Islet precursor cell (in vitro differentiated cells): ENCODE results near the gene GLIS2.

Source experiments
- DNase-seq: peaks from one replicate; pipeline ENCODE4 v3.0.0-alpha.2; 2018

GLIS2 gene

GRCh38 chr16:4385789-4386450, 70.1 kb downstream of the GLIS2 start:
- DNase-seq = peak; percentile 47

DNA sequence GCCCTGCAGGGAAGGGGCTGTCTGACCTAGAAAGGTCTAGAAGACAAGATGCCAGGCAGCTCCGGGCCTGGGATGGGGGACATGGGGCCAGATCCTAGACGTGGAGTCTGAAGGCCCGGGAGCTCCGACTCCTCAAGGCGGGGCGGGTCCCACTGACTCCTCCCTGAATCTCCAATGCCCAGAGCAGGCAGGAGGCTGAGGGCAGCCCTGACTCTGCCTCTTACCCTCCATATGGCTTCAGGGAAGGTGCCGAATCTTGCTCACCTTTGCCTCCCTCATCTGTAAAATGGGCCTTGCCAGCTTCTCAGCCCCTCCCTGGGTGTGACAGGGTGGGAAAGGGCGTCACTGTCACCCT, 70.6 kb downstream of the GLIS2 start:
- peak; percentile 56 for DNase-seq

DNA sequence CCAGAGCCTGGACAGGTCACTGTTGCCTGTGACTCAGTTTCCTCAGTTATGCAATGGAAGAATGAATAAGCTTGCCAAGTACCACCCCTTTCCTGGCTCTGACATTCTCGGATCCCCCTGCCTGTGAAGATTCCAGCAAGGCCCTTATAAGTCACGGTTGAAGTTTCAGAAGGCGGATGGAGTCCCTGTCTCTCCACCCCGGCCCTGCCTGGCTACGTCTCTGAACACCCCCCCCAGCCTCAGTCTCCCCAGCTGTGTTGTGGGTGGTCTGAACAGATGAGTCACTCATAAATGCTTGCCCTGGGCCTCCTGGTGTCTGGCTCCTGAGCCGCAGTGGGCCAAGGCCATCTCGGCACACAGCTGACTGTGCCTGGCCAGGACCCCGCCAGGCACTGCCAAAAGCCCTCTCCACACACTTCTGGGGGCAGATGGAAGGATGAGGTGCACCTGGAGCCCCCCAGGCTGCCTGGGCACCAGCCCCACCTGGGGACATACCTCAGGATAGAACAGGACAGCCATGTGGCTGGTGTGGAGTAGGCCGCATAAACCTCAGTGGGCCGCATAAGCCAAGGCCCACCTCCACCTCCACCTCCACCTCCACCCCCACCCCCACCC, 71.2 kb downstream of the GLIS2 start:
- peak; percentile 53 for DNase-seq

DNA sequence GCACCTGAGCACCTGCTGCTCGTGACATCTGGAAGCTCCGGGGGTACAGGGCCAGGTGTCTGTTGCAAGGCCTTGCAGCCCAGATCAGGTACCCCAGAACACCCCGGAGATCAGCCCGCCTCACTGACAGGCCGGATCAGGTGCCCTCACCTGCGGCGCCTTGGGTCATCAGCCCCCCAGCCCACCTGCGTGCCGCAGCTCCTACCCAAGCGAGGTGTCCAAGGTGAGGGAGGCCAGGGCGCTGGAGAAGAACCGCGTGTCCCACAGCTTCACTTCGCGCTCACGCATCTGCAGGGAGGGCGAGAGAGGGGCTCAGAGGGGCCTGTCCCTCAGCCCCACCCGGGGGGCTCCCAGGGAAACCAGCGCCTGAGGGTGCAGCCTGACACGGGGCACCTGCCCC, 71.9 kb downstream of the GLIS2 start:
- DNase-seq = no peak

DNA sequence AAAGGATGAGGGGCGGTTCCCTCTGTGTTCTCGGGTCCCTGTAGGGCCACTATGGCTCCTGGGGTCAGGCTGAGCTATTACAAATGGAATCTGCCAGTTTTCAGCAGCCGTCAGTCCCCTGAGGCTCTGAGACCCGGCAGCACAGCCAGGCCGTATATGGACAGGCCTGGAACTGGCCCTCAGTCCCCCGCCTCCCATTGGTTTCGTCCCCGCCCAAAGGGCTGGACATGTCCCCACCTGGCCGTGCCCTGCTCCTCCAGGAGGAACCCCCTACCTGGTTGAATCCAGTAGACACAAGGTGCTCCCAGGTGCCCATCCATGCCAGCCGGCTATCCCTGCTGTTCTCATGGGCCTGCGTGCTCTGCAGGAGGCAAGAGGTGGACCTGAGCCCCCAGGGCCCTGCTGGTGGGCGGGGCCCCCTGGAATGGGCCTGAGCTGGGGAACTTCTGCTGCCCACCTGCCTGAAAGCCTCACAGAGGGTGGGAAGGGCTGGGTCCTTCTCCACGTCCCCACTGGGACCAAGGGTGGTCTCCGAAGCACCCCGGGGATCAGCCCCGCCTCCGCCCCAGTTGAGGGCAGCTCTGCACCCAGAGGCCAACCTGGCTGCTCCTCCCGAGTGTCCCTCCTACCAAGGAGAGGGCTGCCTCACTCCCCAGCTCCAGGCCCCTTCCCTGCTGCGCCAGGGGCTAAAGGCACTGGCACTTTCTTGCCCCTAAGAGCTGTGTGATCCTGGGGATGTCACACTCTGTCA, 72.6 kb downstream of the GLIS2 start:
- DNase-seq = peak; percentile 94
